Renal pelvis (tissue), 4 donors: ENCODE measurements around the gene NCKAP5L. TPM values are rescaled to one million over a fixed set of nuclear protein-coding genes. Genes with fewer than 3 reads are reported as not detected.
A peak's percentile ranks its signal among the peaks of the same experiment; 100 is the strongest.

Experiments
- DNase-seq: peaks from one replicate; pipeline ENCODE4 v3.0.0-alpha.2; 2013
- polyA plus RNA-seq, 3 donors: library from polyadenylated mRNA; unstranded; fragments of 120-200 nt; gene quantifications; one replicate each; pipeline ENCODE4 v1.2.1, GENCODE V29; 2013; ENCODE audit not compliant: insufficient read length in 3 of 3

NCKAP5L gene
- polyA plus RNA-seq, 3 donors = 23.4 to 27.7 (median 23.5) TPM

DNA sequence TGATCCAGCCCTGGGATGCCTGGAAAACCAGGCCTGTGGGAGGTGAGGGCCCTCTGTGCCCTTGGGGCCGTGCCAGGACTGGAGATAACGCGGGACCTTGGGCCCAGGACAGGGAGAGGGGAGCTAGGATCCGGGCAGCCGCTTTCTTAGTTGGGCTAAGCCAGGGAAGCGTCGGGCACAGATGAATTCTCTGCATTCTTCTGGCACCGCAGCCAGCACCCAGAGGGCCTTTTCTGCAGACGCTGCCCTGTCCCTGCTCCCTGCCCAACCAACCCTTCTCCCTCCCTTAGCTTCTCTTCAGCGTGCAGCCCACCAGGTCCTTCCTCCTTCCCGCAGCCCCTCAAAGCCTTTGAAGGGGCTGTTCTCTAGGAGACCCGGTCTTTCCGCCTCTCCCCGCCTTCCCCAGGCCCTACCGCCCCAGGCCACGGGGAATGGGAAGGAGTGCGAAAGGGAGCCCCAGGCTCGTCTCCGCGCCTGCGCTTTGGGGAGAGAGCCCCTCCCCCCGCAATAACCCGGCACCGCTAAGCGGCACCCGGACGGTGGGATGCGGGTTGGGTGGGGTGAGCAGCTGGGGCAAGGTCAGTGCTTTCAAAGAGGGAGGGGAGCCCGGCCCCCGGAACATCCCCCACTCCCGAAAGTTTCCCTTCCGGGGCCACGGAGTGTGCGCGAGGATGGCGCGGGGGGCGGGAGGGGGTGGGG lies 663 bp downstream of the NCKAP5L start:
- peak; percentile 69 for DNase-seq

DNA sequence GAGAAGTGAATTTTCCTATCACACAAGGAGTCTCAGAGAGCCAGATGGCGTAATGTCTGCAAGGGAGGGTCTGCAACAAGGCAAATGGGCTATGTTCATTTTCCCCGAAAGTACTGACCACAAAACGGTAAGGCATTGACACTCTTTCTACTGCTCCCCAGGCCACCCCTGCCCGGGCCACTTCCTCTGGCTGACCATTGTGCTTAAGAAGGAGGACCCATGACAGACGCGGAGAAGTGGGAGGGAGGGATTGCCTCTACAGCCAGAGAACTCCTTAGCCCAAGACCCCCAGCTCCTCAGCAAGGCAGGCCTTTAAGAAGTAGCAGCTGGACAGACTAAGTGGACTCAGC lies 1.2 kb downstream of the NCKAP5L start:
- no peak for DNase-seq

DNA sequence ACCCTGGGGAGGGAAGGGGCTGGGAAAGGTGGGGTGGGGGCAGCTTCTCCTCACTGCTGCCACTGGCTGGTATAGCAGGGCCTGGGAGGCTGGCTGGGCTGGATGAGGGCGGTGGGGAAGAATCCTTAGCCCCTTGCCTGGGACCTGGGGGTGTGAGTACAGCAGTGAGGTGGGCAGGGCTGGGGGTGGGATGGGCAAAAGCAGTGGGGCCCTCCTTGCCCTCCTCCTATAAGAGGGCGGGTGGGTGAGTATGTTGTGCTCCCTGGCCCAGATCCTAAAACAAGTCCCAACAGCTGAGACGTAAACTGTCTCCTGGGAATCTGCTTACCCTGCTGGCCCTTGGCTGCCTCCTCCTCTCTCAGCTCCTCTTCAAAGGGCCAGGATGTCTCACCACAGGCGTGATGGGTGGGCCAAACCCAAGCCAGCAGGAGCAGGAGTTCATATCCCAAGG lies 2.2 kb downstream of the NCKAP5L start:
- DNase-seq = no peak

DNA sequence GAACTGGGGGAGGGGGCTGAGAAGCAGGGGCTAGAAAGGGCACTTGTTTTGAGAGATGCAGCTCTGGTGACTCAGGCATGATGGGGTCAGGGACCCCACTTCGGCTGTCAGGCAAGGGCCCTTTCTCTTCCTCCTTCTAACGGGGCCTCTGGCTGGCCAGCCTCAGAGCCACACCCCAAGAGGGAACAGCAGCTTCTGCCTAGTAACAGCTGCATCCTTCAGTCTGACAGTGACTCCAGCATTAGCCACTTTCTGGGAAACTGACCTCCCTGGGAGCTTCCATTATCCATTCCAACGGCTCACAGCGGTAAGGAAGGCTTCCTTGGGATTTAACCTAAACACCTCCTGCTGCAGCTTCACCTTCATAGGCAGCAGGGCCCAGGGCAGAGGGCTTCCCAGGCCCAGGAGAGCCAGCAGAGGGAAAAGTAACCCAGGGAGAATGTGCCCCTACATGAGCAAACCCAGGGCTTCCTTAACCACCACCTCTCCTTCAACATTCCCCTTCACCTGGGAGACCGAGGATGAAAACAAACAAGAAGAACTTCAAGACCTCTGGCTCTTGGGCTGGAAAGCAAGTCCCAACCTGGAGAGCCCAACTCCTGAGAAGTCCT lies 2.7 kb downstream of the NCKAP5L start:
- DNase-seq = no peak

DNA sequence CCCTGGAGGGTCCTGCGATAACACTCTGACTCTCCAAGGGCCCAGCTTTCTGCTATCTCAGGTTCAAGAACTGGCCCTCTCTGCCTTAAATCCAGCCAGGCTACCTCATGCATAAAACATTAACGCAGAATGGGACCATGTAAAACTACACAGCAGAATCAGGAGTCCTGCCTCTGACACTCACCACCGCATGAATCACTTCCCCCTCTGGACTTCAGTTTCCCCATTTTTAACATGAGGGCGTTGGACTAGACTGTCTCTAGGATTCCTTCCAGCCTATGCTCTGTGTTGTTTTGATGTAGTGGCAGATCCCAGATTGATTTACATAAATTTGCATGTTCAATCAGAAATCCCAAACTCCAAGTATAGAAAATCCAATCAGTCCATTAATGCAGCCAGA lies 3.3 kb downstream of the NCKAP5L start:
- DNase-seq = no peak

DNA sequence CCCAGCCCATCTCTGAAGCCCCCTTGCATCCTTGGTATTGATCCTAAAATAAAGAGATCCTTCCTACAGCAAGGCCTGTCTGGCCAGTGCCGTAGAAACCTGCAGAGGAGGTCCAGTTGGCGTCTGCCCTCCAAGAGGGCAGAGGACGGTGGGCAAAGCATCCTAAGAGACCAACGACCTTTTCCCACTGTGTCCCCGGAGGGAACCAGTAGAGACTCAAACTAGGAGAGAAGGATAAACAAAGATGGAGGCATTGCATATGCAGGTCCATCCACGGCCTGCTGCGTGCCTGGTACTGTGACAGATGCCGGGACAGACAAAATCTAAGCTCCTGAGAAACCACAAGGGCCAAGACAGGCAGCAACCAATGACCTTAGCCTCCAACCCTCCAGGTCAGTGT lies 3.8 kb downstream of the NCKAP5L start:
- DNase-seq = no peak

DNA sequence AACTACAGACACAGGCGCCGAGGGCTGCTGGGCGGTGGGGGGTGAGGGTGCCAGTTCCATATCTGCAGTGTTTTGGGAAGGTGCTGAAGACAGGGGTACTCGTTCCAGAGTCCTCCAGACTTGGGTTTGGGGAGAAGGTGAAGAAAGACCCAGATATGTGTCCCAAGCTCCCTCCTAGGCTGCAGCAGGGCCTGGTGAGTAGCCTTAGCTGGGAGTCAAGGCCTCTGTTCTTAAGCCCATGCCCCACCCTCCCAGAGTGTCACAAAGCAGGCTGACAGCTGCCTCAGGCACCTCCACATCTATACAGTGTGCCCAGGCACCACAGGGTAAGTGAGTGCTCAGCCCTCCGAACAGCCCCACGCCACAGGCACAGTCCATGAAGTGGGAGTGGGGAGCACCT lies 4.3 kb downstream of the NCKAP5L start:
- no peak for DNase-seq

DNA sequence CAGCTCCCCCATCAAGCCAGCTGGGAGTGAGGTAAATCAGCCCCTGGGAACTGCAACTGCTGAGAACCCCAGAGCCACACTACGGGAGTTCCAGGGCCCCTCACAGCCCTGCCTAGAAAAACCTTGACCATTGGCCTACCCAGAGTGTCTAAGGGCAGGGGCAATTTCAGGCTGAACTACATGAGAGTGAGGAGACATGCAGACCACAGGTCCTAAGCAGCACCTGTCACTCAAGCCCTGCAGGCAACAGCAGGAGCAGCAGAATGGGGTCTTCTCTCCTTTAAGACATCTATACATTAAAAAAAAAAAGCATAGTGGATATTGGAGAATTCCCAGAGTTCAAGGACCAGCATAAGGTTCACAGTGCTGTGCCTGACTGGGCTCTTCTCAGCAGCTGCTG lies 4.9 kb downstream of the NCKAP5L start:
- no peak for DNase-seq

DNA sequence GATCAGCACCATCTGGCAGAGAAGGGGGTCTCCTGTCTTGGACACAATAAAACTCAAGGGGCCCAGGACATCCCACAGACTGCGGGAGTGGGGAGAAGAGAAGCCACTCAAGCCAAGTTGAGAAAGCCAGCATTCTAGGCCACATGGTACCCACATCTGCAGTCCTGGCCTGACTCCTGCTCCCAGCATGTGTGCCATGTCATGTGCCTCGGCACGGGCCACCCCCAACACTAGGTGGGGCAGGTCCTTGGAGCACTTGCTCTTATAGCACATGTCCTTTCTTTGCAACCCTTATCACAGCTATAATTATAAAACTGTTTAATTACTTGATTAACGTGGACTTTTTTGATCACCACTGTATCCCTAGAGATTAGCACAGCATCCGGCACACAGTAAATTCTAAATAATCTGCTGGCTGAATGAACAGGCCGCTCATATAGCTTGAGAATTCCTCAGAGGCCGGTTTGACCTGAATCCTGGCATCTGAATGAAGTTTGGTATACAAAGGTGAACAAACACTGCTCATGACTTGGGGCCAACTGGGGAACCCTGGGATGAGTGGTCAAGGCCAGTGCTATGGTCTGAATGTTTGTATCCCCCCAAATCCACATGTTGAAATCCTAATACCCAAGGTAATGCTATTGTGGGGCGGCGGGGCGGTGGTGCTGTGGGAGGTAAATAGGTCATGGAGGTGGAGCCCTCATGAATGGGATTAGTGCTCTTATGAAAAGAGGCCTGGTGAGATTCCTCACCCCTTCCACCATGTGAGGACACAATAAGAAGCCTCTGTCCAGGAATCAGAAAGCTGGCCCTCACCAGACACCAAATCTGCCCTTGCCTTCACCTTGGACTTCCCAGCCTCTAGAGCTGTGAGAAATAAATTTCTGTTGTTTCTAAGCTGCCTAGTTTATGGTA lies 6.6 kb downstream of the NCKAP5L start:
- no peak for DNase-seq

DNA sequence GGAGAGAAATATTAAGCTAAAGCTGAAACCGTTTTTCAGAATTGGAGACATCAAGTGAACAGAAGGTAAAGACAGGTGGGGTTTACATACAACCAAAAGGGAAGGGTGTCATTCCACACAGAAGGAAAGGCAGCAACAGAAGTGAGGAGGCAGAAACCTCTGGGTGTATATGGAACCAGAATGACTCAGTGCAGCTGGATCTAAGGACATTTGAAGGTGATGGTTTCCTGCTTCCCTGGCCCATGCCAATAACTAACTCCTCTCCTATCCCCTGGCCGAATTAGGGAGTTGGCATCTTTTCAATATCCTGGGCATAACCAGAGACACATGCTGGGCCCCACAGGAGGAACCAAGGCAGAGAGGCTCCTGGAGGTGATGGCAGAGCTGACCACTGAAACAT lies 8.4 kb downstream of the NCKAP5L start:
- DNase-seq = no peak

DNA sequence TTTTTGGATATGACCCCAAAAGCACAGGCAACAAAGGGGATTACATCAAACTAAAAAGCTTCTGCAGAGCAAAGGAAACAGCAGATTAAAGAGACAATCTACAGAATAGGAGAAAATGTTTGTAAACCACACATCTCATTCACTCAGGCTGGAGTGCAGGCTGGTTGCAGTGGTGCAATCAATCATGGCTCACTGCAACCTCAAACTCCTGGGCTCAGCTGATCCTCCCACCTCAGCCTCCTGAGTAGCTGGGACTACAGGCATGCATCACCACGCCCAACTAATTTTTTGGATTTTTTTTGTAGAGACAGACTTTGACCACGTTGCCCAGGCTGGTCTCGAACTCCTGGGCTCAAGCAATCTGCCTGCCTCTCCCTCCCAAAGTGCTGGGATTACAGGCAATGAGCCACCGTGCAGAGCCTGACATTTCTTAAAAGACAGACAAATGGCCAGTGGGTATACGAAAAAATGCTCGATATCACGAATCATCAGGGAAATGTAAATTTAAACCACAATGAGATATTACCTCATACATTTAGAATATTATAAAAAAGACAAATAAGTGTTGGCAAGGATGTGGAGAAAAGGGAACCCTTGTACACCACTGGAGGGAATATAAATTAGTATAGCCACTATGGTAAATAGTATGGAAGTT lies 9.8 kb downstream of the NCKAP5L start:
- no peak for DNase-seq

DNA sequence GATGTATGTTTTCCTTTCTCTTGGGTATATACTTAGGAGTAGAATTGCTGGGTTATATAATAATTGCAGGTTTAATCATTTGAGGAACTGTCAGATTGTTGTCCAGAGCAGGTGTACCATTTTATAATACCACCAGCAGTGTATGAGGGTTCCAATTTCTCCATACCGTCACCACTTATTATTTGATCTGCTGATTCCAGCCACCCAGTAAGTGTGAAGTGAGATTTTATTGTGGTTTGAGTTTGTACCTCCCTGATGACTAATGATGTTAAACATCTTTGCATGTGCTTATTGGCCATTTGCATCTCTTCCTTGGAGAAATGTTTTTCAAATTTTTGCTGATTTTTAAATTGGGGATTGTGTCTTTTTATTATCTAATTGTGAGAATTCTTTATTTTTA lies 15.1 kb downstream of the NCKAP5L start:
- DNase-seq = no peak

DNA sequence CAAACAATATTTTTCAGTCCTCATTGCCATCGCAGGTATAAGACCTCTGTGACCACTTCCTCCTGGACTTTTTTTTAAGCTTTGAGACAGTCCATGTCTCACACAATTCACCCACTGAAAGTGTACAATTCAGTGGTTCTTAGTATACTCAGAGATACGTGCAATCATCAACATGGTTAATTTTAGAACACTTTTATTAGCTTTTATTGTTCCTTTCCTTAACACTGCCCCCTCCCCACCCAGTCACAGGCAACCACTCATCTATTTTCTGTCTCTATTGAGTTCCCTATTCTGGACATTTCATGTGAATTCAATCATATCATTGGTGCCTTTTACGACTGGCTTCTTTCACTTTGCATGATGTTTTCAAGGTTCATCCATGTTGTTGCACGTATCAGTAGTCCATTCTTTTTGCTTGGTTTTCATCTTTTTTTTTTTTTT lies 16.2 kb downstream of the NCKAP5L start:
- no peak for DNase-seq

DNA sequence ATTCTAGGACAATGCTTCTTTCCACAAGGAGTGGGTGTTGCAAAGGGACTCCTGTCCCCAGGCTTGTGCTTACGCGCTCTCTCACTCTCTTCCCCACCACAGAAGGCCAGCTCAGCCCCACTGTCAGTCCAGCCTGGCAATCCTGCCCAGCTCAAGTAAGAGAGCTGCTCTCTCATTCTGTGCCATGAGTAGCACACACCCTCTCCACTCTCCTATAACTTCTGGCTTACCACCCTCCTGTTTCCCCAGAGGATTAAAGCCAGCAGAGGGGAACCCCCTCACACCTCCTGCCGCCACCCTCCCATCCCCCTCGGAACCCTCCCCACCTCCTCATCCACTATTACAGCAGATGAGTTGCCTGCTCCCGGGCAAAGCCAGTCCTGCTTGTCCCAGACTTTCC lies 17.1 kb downstream of the NCKAP5L start:
- DNase-seq = no peak

DNA sequence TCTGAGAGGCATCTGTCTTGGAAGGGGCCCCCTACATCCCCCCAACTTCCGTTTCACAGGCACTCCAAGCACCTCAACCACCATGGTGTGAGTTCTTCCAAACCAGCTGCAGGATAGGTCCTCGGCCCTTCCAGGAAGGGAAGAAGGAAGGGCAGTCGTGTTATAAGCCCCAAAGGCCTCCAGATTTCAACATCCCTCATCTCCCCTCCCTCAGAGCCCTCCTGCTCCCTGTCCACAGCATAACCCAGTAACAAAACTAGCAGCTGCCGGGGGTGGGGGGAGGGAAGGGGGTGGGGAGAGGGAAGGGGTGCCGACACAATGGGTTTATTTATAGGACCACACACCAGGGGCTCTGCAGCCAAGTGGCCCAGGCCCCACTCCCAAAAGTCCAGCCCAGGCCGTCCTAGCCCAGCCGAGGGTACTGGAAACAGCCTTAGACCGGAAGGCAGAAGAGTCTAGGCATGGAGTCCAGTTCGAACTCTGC lies 18.3 kb downstream of the NCKAP5L start:
- no peak for DNase-seq

DNA sequence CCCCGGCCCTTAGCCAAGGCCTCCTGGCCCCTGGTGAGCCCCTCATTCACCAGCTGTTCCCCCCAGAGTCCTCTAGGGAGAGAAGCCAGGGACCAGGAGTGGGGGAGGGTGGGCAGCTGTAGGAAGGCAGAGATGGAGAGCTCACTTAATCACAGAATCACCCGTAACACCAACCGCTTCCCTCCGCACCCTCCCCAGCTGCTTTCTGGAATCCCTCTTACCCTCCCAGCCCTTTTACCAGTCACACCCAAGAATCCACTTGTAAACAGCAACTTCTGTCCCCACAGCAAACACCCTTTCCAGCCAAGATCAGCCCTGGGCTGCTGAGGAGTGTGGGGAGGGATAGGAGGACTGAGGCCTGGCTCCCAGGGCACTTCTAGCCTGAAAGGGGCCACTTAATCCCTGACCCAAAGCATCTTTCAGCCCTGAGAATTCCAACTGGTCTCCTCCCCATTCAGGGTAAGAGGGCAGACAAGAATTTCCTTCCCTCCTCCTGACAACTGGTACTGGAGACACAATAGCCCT lies 18.8 kb downstream of the NCKAP5L start:
- no peak for DNase-seq

DNA sequence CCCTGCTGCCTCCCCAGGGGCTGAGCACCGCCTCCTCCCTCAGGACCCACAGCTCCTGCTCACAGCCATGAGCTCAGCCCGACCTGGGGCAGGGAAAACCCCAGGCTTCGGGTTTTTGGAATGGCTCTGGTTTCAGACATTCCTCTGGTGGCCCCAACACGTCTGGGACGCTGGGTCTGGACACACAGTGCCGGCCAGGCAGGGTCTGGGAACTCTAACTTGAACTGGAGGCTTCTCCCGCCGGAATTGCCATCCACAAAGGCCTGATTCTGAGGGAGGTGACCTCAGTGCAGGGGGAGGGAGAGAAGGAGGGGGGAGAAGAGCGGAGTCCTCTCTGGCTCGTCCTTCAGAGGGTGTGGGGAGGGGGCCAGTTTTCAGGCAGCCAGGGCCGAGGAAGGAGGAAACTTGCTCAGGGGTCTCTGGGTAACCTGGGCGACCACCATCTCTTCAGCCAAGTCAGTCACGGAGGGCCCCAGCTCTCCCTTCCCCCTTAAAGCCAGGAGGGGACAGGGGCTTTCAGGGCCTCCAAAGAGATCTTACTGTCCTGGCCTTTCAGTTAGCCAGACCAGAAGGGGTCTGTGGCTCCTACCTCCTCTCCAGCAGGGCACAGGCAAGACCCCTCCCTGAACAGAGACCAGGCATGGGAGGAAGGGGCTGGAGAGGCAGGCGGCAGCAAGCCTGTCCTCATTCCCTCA lies 19.4 kb downstream of the NCKAP5L start:
- DNase-seq = no peak

DNA sequence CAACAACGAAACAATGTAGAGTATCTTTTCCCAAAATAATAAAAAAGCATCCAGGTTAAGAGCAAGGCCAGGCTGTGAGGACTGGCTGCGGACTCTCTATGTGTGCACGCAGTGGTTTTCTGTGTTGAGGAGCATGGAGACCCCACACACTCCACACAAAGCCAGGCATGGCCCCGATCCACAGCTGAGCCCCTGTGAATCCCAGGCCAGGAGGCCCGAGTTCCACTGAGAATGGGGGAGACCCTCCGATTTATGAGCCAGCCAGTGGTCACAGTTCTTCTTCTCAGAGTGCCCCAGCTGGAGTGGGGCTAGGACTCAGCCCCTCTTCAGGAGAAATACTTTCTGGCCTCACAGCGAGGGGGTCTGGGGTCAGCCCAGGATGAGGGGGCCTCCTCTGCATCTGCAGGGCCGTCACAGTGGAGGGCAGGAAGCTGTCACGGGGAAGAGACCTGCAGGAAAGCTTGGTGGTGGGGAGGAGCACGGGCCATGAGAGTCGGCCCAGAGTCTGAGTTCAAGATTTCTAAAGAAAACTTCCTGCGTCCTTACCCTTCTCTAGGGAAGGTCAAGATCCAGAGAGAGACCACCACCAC lies 20.1 kb downstream of the NCKAP5L start:
- no peak for DNase-seq

DNA sequence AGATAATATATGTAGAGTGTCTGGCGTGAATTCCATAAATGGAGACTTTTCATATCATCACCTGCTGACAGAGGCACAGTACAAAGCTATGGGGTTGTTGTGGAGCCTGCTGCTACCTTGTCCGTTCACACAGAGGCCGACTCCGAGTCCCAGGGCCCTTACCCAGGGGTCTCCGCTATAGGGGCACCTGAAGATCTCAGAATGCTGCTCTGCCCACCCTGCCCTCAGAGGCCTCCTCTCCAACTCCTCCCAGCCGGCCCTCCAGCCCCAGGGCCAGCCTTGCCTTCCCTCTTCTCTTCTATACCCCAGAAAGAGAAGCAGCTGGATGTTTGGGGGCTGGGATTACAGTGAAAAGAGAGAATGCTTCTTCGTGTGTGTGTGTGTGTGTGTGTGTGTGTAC lies 21.3 kb downstream of the NCKAP5L start:
- no peak for DNase-seq

DNA sequence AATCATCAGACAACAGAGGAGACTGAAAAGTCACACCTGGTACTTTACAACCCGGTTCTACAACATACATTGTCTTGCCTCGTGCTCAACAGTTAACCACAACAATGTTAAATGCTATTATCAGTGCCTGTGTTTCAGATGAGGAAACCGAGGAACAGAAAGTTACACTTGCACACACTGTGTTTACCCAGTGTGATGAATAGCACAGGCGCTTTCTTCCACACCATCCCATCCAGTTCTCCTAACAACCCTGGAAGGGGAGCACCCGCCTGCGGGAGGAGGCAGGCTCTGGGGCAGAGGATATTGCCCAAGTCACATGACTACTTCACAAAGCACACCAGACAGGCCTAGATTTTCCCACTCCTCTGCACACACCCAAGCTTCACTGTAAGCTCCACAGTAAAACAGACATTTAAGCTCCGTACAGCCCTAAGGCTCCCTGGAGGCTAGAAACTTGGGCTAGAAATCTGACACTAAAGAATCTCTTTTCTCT lies 21.8 kb downstream of the NCKAP5L start:
- DNase-seq = no peak

DNA sequence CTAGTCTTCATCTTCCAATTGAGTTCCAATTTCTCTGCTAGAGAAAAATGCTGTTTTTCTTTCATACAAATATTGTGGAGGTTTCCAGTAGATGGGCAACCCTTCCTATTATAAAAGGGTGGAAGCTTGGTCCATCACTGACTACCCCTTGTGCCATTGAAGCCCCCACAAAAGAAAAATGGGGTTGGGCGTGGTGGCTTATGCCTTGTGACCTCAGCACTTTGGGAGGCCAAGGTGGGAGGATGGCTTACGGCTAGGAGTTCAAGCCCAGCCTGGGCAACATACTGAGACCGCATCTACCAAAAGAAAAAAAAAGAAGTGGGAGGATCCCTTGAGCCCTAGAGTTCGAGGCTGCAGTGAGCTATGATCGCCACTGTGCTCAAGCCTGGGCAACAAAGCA lies 22.8 kb downstream of the NCKAP5L start:
- DNase-seq = no peak
